H1 (cell line): Measurements from ENCODE around the gene OTUD6A. TPM values are rescaled to one million over a fixed set of nuclear protein-coding genes. Genes with fewer than 3 reads are reported as not detected.

ENCODE experiments used
- polyA plus RNA-seq, 7 experiments: library from polyadenylated mRNA; depleted of rRNA in 3 of 7; stranded (reverse) in 5 of 7; unstranded in 2 of 7; fragments of >200 nt in 5 of 7; fragments of 200-250 nt in 2 of 7; gene quantifications; 1 replicate in 5 of 7; 2 replicates in 1 of 7; 4 replicates in 1 of 7; pipeline versions ENCODE4 v1.2.1 to v1.2.3, GENCODE V29; 2011 to 2013; ENCODE audit warnings: missing spikeins in 2 of 7, mixed read lengths in 2 of 7
- total RNA-seq: library from RNA; stranded (reverse); fragmentation: NEBNext Ultra II Directional; extraction: Animal tissue kit (Norgen Biotek cat#: 25700); gene quantifications from 2 replicates; pipeline ENCODE4 v1.2.1, GENCODE V29; 2021
- TF ChIP-seq, protein P1 (sequence below): fragments of 300-600 bp; sonication (generic); IDR thresholded peaks from 2 replicates; pipeline ENCODE4 v1.7.1; 2012; ENCODE audit warnings: low read length, moderate library complexity, mild to moderate bottlenecking, inconsistent platforms; ENCODE audit not compliant: insufficient replicate concordance
- TF ChIP-seq, protein P2 (sequence below), 3 experiments: IDR thresholded peaks; 1 replicate in 2 of 3; 2 replicates in 1 of 3; pipeline versions ENCODE4 v1.5.1 to v1.6.1; 2011; ENCODE audit warnings: low read length in 3 of 3, mild to moderate bottlenecking in 3 of 3, inconsistent platforms in 2 of 3, low read depth in 1 of 3, moderate library complexity in 1 of 3; ENCODE audit not compliant: insufficient read depth in 1 of 3; ENCODE audit errors: control extremely low read depth in 1 of 3

The OTUD6A gene
- total and polyA plus RNA-seq, 2 of the 8 experiments (the other 6 are each of a cell fraction or from before 2014, with no cell fraction given): 0.09 to 0.17 TPM

DNA sequence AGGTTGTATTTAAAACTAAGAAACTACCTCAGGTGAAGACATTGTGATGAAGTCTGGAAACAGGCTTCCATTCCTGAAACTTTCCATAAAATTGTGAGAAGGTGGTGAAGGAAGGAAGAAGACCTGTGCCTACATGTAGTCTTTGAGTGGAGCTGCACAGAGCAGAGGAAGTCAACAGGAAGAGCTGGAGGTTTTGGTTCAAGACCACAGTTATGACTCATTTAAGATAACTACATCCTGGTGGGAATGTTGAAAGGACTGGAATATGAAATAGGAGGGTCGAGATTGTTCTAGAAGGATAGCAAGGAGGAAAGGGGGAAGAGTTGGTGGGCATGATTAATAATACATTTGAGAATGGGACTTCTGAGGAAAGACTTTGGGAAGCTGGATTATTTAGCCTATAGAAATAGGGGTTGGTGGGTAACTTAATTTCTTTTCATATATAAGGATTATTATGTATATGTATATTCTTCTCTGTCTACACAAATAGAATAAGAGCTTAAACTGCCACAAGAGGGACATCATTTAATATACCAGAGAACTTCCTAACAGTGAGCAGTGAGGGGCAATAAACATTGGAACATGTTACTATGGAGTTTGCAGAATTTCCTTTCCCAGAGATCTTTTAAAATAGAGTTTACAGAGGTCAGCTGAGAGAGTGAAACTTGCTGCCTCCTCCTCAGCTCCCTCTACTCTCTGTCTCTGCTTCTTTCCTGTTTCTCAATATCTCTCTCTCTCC lies 36.0 kb upstream of the OTUD6A start (continued):
- TF ChIP-seq, protein P1, sequence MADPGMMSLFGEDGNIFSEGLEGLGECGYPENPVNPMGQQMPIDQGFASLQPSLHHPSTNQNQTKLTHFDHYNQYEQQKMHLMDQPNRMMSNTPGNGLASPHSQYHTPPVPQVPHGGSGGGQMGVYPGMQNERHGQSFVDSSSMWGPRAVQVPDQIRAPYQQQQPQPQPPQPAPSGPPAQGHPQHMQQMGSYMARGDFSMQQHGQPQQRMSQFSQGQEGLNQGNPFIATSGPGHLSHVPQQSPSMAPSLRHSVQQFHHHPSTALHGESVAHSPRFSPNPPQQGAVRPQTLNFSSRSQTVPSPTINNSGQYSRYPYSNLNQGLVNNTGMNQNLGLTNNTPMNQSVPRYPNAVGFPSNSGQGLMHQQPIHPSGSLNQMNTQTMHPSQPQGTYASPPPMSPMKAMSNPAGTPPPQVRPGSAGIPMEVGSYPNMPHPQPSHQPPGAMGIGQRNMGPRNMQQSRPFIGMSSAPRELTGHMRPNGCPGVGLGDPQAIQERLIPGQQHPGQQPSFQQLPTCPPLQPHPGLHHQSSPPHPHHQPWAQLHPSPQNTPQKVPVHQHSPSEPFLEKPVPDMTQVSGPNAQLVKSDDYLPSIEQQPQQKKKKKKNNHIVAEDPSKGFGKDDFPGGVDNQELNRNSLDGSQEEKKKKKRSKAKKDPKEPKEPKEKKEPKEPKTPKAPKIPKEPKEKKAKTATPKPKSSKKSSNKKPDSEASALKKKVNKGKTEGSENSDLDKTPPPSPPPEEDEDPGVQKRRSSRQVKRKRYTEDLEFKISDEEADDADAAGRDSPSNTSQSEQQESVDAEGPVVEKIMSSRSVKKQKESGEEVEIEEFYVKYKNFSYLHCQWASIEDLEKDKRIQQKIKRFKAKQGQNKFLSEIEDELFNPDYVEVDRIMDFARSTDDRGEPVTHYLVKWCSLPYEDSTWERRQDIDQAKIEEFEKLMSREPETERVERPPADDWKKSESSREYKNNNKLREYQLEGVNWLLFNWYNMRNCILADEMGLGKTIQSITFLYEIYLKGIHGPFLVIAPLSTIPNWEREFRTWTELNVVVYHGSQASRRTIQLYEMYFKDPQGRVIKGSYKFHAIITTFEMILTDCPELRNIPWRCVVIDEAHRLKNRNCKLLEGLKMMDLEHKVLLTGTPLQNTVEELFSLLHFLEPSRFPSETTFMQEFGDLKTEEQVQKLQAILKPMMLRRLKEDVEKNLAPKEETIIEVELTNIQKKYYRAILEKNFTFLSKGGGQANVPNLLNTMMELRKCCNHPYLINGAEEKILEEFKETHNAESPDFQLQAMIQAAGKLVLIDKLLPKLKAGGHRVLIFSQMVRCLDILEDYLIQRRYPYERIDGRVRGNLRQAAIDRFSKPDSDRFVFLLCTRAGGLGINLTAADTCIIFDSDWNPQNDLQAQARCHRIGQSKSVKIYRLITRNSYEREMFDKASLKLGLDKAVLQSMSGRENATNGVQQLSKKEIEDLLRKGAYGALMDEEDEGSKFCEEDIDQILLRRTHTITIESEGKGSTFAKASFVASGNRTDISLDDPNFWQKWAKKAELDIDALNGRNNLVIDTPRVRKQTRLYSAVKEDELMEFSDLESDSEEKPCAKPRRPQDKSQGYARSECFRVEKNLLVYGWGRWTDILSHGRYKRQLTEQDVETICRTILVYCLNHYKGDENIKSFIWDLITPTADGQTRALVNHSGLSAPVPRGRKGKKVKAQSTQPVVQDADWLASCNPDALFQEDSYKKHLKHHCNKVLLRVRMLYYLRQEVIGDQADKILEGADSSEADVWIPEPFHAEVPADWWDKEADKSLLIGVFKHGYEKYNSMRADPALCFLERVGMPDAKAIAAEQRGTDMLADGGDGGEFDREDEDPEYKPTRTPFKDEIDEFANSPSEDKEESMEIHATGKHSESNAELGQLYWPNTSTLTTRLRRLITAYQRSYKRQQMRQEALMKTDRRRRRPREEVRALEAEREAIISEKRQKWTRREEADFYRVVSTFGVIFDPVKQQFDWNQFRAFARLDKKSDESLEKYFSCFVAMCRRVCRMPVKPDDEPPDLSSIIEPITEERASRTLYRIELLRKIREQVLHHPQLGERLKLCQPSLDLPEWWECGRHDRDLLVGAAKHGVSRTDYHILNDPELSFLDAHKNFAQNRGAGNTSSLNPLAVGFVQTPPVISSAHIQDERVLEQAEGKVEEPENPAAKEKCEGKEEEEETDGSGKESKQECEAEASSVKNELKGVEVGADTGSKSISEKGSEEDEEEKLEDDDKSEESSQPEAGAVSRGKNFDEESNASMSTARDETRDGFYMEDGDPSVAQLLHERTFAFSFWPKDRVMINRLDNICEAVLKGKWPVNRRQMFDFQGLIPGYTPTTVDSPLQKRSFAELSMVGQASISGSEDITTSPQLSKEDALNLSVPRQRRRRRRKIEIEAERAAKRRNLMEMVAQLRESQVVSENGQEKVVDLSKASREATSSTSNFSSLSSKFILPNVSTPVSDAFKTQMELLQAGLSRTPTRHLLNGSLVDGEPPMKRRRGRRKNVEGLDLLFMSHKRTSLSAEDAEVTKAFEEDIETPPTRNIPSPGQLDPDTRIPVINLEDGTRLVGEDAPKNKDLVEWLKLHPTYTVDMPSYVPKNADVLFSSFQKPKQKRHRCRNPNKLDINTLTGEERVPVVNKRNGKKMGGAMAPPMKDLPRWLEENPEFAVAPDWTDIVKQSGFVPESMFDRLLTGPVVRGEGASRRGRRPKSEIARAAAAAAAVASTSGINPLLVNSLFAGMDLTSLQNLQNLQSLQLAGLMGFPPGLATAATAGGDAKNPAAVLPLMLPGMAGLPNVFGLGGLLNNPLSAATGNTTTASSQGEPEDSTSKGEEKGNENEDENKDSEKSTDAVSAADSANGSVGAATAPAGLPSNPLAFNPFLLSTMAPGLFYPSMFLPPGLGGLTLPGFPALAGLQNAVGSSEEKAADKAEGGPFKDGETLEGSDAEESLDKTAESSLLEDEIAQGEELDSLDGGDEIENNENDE: no peak
- TF ChIP-seq, protein P2, sequence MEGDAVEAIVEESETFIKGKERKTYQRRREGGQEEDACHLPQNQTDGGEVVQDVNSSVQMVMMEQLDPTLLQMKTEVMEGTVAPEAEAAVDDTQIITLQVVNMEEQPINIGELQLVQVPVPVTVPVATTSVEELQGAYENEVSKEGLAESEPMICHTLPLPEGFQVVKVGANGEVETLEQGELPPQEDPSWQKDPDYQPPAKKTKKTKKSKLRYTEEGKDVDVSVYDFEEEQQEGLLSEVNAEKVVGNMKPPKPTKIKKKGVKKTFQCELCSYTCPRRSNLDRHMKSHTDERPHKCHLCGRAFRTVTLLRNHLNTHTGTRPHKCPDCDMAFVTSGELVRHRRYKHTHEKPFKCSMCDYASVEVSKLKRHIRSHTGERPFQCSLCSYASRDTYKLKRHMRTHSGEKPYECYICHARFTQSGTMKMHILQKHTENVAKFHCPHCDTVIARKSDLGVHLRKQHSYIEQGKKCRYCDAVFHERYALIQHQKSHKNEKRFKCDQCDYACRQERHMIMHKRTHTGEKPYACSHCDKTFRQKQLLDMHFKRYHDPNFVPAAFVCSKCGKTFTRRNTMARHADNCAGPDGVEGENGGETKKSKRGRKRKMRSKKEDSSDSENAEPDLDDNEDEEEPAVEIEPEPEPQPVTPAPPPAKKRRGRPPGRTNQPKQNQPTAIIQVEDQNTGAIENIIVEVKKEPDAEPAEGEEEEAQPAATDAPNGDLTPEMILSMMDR (IDR thresholded peaks at IDR 0.05; ENCODE audit: control extremely low read depth in 1 of 3, insufficient read depth in 1 of 3, low read depth in 1 of 3, low read length in 3 of 3): no peak
